AG10803 (cell line): ENCODE measurements around the gene GABRG3.

Source experiments
- DNase-seq: peaks from one replicate; pipeline ENCODE4 v3.0.0; 2010; ENCODE audit warnings: low read depth
- H3K4me3 ChIP-seq: 2 replicates; pipeline ENCODE4 v1.5.1; 2011; ENCODE audit warnings: mild to moderate bottlenecking, low read length, control low read depth
- CTCF ChIP-seq: conservative IDR thresholded peaks from 2 replicates; pipeline ENCODE4 v1.5.1; 2011; ENCODE audit warnings: mild to moderate bottlenecking, low read length, control low read depth, inconsistent platforms

GABRG3 gene

GRCh38 chr15:27458345-27459084 is 487.5 kb downstream of the GABRG3 start:
- DNase-seq, result no peak
- no peak overlapping the region for H3K4me3 ChIP-seq
- TF ChIP-seq CTCF, result no peak

GRCh38 chr15:27459836-27460235 is 488.9 kb downstream of the GABRG3 start:
- H3K4me3 ChIP-seq, result no peak overlapping the region
- no peak for DNase-seq
- TF ChIP-seq CTCF, result no peak

DNA sequence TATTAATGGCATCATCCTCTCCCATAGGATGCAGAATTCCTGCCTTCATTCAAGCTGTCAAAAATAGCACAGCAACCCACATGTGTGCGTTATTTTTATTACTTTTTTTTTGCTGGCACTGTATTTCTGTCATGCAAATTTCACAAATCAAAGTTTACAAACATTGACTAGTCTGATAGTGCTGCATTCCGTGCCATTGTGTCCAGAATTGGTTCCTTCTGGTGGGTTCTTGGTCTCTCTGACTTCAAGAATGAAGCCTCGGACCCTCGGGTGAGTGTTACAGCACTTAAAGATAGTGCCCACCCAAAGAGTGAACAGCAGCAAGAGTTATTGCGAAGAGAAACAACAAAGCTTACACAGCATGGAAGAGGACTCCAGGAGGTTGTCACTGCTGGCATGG is 490.2 kb downstream of the GABRG3 start:
- H3K4me3 ChIP-seq, result no peak overlapping the region
- no peak for TF ChIP-seq CTCF
- DNase-seq, result no peak

DNA sequence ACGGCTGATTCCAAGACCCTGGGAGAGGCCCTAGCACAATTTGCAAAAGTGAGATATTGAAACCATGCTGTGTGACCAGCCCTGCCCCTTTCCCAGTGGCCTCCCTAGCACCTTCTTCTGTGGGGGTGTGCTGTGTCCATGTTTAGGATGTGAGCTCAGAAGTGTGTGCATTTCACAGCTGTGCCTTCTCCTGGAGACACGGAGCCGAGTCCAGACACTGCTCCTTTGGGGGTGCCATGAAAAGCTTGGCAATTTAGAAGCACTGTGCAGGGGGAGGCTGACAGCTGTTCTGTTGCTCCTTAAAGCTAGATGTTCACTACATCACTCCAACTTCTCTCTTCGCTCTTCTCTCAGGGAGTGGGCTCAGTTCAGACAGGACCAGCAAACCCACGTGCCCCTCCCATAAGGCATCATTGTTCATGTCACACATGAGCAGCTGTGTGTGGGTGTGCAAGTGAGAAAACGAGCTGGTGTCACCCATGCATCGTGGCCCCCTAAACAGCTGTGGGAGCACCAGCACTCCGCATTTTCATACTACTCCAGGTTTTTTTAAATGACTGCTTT is 492.6 kb downstream of the GABRG3 start:
- H3K4me3 ChIP-seq, result no peak overlapping the region
- no peak for DNase-seq
- no peak for TF ChIP-seq CTCF

DNA sequence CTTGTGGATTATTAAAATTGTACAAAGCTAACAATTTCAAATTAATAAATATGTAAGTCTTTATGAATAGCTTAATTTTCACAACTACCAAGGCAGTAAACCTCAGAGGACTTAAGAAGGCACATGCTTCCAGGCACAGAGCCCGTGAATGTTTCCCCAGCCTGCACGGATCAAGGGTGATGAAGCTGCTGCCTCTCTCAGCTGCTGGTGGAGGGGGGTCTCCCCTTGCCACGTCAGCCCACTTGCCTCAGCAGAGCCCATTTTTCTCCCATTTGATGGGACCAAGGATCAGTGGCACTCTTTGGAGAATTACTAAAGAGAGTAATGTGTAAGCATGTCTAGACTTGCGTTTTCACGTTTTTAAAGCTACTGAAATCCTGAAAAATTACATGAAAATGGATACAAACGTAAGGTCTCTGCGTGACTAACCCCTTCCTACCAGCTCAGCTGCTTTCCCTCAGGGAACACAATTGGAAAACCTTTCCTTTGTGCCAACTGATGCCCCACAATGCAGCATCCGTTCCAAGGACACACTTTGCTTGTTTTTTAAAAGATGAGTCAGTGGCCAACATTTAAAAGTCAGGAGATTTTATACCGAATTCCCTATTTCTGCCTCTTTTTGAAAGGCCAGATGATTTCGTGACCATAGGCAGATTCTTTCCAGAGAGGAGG is 494.1 kb downstream of the GABRG3 start:
- no peak for TF ChIP-seq CTCF
- DNase-seq, result no peak
- no peak overlapping the region for H3K4me3 ChIP-seq

DNA sequence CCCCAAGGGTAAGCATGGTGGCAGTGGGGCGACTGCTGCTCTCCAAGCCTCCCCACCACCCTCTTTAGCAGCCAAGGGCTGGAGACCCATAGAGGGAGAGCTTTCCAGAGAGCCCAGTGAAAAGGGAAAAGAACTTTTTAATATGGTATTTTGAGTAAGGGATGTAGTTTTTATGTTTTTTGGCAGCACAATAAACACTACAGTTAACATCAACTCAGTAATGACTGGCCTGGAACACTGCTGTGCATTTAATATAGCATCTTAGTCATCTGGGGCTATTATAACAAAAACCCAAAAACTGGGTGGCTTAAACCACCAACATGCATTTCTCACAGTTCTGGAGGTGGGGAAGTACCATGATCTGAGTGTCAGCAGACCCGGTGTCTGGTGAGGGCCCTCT is 495.8 kb downstream of the GABRG3 start:
- DNase-seq, result no peak
- TF ChIP-seq CTCF, result no peak
- H3K4me3 ChIP-seq, result no peak overlapping the region

- H3K4me3 ChIP-seq, result no peak overlapping the region
- DNase-seq, result no peak
- TF ChIP-seq CTCF, result no peak
These were observed 497.2 kb downstream of the GABRG3 start for GRCh38 chr15:27468151-27468591.
